Activated naive CD8-positive, alpha-beta T cell (primary cell): ENCODE measurements around the gene ATF4.
A peak's percentile ranks its signal among the peaks of the same experiment; 100 is the strongest.

ENCODE experiments used
- H3K27ac Mint-ChIP-seq: one replicate; pipeline ENCODE4 v1.8.0; 2021; ENCODE audit warnings: mixed read lengths
- H3K27me3 Mint-ChIP-seq: one replicate; pipeline ENCODE4 v1.8.0; 2021; ENCODE audit warnings: mixed read lengths
- H3K36me3 Mint-ChIP-seq: one replicate; pipeline ENCODE4 v1.8.0; 2021; ENCODE audit warnings: mixed read lengths
- H3K4me1 Mint-ChIP-seq: one replicate; pipeline ENCODE4 v1.8.0; 2021; ENCODE audit warnings: low read depth, mixed read lengths
- H3K4me3 Mint-ChIP-seq: one replicate; pipeline ENCODE4 v1.8.0; 2021; ENCODE audit warnings: mild to moderate bottlenecking, mixed read lengths
- H3K9me3 Mint-ChIP-seq: one replicate; pipeline ENCODE4 v1.8.0; 2021; ENCODE audit warnings: low read depth, mixed read lengths

The ATF4 gene

DNA sequence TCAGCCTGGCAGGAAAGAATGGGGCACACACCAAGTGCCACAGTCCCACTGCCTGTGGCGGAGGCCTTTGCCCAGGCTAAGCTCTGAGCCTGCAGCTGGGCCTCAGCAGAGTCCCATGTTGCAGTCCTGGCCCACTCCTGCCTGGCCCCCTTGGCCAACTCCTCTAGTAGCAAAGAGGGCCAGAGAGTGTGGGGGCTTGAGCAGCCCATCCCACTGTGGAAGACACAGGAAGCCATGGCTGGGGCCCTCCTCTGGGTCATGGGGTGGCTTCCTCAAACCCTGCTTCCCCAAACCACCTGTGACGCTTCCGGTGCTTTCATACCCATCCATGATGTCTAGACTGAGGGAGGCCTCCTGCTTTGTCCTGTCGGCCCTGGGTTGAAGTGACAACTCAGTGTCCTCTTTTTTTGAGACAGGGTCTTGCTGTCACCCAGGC, 6.4 kb downstream of the ATF4 start:
- H3K9me3 Mint-ChIP-seq = no peaks in the 10 kb centered on the region
- H3K27me3 Mint-ChIP-seq = no peaks in the 10 kb centered on the region
- H3K4me1 Mint-ChIP-seq = peaks cover 81% of the 10 kb centered on the region
- H3K27ac Mint-ChIP-seq = peak overlapping the region; percentile 77
- peak overlapping the region; percentile 32 for H3K4me3 Mint-ChIP-seq
- peaks cover 18% of the 10 kb centered on the region for H3K36me3 Mint-ChIP-seq

DNA sequence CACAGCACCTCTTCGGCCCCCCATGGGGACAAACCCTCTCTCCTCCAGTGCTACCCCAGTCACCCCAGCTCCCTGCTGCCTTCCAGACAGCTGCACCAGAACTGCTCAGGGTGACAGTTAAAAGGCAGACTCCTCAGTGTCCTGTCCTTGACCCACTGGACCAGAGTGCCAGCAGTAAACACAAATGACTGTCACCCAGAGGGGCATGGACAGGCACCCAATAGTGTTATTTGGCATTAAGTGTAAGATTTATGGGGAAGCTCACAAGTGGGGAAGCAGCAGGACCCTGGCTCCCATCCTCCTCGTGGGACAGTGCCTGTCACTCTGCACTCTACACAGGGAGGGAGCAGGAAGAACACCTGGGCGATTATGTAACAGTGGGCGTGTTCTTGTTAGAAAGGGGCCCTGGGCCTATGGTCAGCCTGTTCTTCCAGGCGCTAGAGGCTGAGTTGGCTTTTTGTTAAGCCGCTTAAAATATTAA, 7.2 kb downstream of the ATF4 start:
- H3K4me1 Mint-ChIP-seq = peaks cover 78% of the 10 kb centered on the region
- H3K36me3 Mint-ChIP-seq = peaks cover 10% of the 10 kb centered on the region
- no peaks in the 10 kb centered on the region for H3K9me3 Mint-ChIP-seq
- H3K4me3 Mint-ChIP-seq = peak overlapping the region; percentile 28
- no peaks in the 10 kb centered on the region for H3K27me3 Mint-ChIP-seq
- peak overlapping the region; percentile 77 for H3K27ac Mint-ChIP-seq

DNA sequence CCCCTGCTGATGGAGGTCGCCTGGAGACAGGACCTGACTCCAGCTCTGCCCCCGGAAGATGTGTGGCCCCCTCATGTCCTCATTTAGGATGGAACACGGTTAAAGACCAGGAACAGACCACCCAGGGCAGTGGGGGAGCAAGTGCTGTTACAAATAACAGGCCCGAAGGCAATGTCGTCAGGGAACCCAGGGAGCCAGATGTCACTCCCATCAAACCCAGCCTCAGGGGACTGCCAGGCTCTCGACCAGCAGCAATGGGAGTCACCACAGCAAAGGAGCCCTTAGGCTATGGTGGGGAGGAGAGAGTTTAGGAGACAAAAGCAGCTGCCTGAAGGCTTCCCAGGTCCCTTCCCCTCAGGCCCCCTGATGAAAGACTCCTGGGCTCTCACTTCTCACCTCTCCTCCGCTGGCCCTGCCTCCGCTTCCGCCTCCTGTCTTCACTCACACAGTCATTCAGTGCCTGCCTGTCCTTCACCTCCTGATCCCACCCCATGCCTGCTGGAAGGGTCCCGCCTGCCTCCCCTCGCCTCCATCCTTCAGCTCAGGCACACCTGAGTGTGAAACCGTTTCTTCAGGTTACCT, 7.8 kb downstream of the ATF4 start:
- Mint-ChIP-seq H3K4me1 (peaks cover 73% of the 10 kb centered on the region), H3K27ac (no peak overlapping the region), H3K9me3 (no peaks in the 10 kb centered on the region), H3K27me3 (no peaks in the 10 kb centered on the region), H3K36me3 (peaks cover 7% of the 10 kb centered on the region), H3K4me3 (peak overlapping the region; percentile 97)

DNA sequence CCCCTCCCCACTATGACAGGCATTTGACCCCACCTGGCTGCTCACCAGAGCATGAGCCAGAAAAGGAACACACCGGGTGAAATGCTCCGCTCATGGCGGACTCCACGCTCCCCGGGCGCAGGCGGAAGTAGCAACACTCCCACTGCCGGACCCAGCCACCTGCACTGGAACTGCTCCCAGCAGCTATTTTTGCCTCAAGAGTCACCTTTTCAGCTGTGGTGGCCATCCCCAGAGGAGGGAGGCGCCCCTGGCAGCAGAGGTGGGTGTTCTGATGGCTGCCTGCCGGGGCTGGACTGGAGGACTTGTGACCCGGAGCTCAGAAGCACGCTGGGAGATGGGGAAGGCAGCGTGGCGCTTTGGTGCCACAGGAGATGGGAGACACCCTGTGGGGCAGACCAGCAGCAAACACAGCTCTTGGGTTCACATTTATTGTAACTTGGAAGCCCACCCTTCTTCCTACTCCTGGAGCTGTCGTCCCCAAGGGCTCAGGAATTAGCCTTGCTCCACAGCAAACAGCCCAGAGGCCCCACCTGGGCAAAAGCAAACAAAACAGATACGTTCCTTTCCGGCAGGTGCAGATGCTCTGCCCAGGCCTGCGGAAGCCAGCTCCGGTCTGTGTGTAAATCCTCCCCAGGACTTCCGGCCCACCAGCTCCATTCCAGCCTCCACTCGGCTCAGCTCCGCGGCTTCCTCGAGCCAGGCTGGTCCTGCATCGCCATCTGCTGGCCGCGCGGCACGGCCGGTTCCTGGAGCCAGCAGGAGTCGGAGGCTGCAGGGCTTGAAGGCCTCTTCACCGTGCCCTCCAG, 8.5 kb downstream of the ATF4 start:
- Mint-ChIP-seq H3K4me1 (peaks cover 72% of the 10 kb centered on the region), H3K27ac (peak overlapping the region; percentile 76), H3K9me3 (no peaks in the 10 kb centered on the region), H3K4me3 (peak overlapping the region; percentile 97), H3K36me3 (peaks cover 5% of the 10 kb centered on the region), H3K27me3 (no peaks in the 10 kb centered on the region)

DNA sequence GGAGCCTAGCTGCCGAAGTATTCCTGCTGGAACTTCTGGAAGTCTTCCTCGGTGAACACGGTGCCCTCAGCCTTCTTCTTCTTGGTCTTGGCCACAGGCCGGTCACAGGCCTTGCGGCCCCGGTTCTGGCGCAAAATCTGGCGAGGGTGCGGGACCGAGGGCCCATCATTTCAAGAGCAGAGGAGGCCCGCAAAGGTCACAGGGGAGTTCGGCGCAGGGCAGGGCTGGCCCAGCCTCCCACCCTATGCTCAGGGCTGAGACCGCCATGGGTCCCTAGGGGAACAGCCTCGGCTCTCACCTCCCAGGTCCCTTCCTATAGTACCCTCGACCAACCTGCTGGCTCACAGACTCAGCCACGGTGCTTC, 9.1 kb downstream of the ATF4 start:
- Mint-ChIP-seq H3K4me3 (peak overlapping the region; percentile 97), H3K27ac (peak overlapping the region; percentile 16), H3K4me1 (peaks cover 72% of the 10 kb centered on the region), H3K36me3 (peaks cover 5% of the 10 kb centered on the region), H3K27me3 (no peaks in the 10 kb centered on the region), H3K9me3 (no peaks in the 10 kb centered on the region)

DNA sequence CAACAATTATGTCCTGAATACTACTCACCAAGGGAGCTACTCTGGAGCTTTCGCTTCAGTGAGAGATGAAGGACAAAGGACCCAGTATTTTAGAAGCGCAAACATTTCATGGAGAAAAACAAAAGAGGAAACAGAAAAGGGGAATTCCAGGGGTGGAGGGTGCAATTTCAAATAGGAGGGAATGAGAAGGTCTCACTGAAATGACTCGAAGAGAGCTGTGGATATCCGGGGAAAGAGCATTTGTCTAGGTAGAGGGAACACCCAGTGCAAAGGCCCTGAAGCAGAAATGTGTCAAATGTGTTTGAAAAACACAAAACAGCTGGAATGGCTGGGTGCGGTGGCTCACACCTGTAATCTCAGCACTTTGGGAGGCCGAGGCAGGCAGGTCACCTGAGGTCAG, 9.8 kb downstream of the ATF4 start:
- Mint-ChIP-seq H3K4me3 (peak overlapping the region; percentile 97), H3K4me1 (peaks cover 67% of the 10 kb centered on the region), H3K36me3 (peaks cover 5% of the 10 kb centered on the region), H3K27me3 (no peaks in the 10 kb centered on the region), H3K9me3 (no peaks in the 10 kb centered on the region), H3K27ac (peak overlapping the region; percentile 58)

DNA sequence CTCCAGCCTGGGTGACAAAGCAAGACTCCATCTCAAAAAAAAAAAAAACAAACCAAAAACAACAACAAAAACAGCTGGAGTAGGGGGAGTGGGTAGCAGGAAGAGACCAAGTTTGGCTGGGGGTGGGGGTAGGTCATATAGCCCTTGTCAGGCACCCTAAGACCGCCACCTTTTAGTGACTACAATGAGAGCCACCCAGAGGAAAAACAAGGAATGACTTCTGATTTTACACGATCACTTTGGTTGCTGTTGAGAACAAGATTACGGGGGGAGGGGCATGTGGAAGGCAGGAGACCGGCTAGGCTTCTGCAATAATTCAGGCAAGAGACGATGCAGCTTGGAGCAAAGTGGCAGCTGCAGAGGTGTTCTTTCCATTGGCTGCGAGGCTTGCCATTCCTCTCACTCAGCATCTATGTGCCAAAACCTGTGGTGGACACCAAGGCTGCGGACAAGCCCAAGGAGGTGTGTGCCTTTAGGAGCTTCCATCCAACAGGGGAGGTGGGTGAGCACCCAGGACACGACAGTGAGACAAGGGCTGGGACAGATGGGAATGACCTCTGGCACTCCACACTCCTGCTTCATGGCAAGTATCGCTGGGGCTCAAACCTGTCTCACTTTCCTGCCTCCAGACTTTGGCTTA, 10.4 kb downstream of the ATF4 start:
- H3K9me3 Mint-ChIP-seq = no peaks in the 10 kb centered on the region
- H3K4me3 Mint-ChIP-seq = peak overlapping the region; percentile 97
- peak overlapping the region; percentile 93 for H3K27ac Mint-ChIP-seq
- peaks cover 5% of the 10 kb centered on the region for H3K36me3 Mint-ChIP-seq
- H3K4me1 Mint-ChIP-seq = peaks cover 61% of the 10 kb centered on the region
- no peaks in the 10 kb centered on the region for H3K27me3 Mint-ChIP-seq

DNA sequence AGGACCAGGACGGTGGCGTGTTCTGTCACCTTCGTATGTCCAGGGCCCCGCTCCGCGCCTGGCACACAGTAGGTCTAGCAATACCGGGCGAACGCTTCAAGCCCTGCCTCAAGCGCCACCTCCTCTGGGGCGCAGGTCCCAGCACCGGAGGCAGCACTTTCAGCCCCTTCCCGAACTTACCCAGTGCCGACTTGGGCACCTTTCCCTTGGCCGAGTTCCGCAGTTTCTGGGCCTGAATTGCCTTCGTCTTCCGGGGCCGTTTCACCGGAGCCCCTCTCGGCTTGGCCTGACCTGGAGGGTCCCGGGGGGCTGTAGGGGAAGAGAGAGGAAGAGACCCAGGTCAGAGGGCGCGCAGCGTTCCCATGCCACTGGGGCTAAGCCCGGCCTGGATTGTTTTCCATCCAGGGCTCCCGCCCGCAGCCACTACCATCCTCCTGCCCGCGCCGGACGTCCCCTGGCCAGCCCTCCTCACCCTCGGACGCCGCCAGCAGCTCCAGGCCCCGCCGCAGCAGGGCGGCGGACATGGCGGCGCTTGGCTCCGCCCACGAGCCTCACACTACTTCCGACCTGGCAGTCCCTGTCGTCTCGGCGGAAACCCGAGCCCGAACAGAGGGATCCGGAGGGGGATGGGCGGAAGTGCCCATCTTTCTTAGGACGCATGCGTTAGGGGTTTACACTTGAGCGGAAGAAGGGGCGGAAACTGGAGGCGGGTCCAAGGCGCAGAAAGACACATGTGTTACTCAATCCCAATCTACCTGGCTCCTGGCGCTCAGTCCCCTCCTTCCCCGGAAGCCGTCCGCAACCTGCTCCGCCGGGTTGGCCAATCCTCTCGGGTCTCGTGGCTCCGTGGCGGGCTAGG, 12.1 kb downstream of the ATF4 start, which contains the start of gene RPS19BP1:
RPS19BP1 (minus strand) TSS at position 534 of the 859 bp plus-strand sequence; CDS start at position 524, 10 bp downstream.
- Mint-ChIP-seq H3K36me3 (peaks cover 5% of the 10 kb centered on the region), H3K27me3 (no peaks in the 10 kb centered on the region), H3K4me3 (peak within 1 kb of the TSS; percentile 97), H3K27ac (peak within 1 kb of the TSS; percentile 95), H3K9me3 (no peaks in the 10 kb centered on the region), H3K4me1 (peaks cover 51% of the 10 kb centered on the region)

DNA sequence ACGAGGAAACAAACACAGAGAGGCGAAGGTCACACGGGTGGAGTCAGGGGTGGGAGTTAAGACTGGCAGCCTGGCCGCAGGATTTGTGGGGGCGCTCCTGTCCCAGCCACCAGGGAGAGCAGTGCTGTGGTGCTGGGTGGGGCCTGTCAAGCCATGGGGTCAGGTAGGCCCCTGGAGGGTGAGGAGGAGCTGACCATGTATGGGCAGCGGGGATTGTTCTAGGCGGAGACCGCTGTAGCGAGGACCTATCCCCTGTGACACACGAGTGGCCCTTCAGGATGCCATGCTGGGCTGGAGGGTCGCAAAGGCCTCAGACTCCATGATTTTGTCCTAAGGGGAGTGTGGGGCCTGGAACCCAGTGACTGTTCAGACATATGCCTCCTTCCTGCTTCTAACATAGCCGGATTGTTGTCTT, 13.7 kb downstream of the ATF4 start:
- H3K4me1 Mint-ChIP-seq = peaks cover 38% of the 10 kb centered on the region
- H3K27me3 Mint-ChIP-seq = no peaks in the 10 kb centered on the region
- peak overlapping the region; percentile 49 for H3K4me3 Mint-ChIP-seq
- H3K36me3 Mint-ChIP-seq = peaks cover 5% of the 10 kb centered on the region
- no peak overlapping the region for H3K27ac Mint-ChIP-seq
- no peaks in the 10 kb centered on the region for H3K9me3 Mint-ChIP-seq

DNA sequence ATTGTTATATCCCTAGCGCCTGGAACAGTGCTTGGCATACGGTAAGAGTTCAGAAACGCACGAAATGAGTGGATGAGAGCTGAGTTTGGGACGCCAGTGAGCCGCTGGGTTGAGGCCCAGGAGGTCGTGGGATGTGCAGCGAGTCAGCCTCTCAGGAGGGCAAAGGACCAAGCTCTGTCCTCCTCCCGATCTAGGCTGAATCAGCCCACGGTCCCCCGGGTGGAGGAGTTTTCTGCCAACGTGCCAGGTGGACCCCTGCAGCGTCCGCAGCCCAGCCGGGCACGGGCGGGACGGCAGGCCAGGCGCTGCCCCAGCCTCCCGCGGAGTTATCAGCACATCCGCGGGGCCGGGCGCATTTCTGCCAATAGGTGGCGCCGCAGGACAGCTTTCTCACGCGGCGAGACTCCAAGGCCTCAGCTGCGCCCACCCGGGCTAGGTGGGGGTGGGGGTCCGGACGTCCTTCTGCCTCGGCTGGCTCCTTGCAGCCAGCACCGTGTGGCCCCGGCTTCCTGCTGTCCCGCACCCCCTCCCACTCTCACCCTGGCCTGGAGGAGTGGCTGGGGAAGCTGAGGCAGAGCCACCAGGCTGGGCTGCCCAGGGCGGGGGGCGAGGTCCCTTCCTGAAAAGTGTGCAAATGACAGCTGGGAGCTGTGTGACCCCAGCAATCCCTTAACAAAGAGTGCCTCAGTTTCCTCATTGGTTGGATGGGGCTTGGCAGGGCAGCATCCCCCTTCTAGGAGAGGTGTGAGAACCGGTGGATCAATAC, 14.4 kb downstream of the ATF4 start:
- Mint-ChIP-seq H3K27me3 (no peaks in the 10 kb centered on the region), H3K9me3 (no peaks in the 10 kb centered on the region), H3K4me1 (peaks cover 32% of the 10 kb centered on the region), H3K4me3 (no peak overlapping the region), H3K36me3 (peaks cover 4% of the 10 kb centered on the region), H3K27ac (no peak overlapping the region)

DNA sequence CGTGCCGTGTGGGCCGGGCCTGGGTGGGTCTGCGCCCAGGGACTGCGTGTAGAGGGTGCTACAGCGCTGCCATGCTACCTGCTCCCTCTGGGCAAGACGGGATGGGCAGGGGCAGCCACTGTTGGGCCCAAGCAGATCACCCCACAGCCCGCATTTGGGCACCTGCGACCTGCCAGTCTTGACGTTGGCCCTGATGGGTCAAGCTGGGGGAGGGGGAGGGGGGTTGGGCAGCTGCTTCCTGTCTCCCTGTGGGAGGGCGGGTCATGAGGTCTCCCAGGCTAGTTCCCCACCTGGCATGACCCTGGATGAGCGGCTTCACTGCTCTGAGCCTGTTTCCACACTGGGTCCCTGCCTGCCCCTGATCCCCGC, 15.0 kb downstream of the ATF4 start:
- H3K27ac Mint-ChIP-seq = no peak overlapping the region
- peaks cover 27% of the 10 kb centered on the region for H3K4me1 Mint-ChIP-seq
- H3K27me3 Mint-ChIP-seq = no peaks in the 10 kb centered on the region
- no peaks in the 10 kb centered on the region for H3K36me3 Mint-ChIP-seq
- H3K4me3 Mint-ChIP-seq = no peak overlapping the region
- H3K9me3 Mint-ChIP-seq = no peaks in the 10 kb centered on the region

DNA sequence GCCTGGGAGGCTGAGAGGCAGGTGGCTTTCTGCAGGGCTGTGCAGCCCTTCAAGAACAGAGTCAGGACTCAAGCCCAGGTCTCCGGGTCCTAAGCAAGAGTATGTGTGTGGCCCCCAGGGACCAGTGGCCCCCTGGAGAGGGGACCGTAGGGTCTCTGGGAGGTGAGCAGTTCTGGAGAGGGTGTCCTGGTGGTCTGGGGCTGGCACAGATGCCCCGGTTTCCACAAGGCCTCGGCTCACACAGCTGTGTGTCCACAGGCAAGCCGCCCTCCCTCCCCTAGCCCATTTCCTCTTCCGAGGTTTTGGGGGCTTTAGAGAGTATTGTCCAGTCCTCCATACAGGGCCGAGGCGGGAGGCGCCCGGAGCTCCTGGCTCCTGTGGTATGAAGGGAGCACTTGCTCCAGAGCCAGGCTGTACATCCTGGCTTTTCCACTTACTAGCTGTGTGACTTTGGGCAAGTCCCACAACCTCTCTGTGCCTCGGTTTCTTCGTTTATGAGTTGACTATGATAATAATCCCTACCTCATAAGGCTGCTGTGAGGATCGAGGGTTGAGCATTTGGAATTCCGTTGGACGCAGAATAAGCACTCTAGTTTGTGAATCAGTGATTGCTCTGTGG, 15.6 kb downstream of the ATF4 start:
- Mint-ChIP-seq H3K27me3 (no peaks in the 10 kb centered on the region), H3K27ac (no peak overlapping the region)

DNA sequence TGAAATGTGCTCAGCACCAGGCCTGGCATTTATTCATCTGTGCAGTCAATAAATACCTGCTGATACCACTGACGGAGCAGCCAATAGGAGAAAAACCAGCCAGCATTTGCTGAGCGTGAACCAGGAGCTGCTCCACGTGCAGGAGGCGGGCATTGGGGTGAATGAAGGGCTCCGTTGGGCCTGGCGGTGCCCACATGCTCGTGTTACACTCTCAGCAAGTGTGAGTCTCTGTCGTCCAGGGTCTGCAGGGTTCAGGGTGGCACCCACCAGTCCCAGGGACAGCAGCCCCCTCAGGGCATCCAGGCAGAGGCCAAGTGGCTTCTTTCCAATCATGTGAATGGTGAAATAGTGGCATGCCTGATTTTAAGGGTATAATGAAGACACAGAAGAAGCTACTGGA, 16.3 kb downstream of the ATF4 start:
- Mint-ChIP-seq H3K36me3 (no peaks in the 10 kb centered on the region), H3K4me3 (no peak overlapping the region), H3K4me1 (peaks cover 14% of the 10 kb centered on the region), H3K9me3 (no peaks in the 10 kb centered on the region), H3K27me3 (no peaks in the 10 kb centered on the region), H3K27ac (no peak overlapping the region)

More for the DNA sequence above, 15.6 kb downstream of the ATF4 start:
- Mint-ChIP-seq H3K36me3 (no peaks in the 10 kb centered on the region), H3K4me1 (peaks cover 21% of the 10 kb centered on the region), H3K4me3 (no peak overlapping the region), H3K9me3 (no peaks in the 10 kb centered on the region)
